Liver (tissue), 3 donors: Measurements from ENCODE around the gene ARHGEF7.

ENCODE experiments used
- EGR1 ChIP-seq, 2 donors: IDR thresholded peaks; 2 replicates each; pipeline ENCODE4 v1.6.1; 2016 to 2018; ENCODE audit warnings: antibody characterized with exemption in 2 of 2, low read depth in 2 of 2
- GABPA ChIP-seq, 2 donors: IDR thresholded peaks in 1 of 2; conservative IDR thresholded peaks in 1 of 2; 2 replicates each; pipeline ENCODE4 v1.6.1; 2016; ENCODE audit warnings: antibody characterized with exemption in 2 of 2, mild to moderate bottlenecking in 1 of 2, moderate library complexity in 1 of 2
- JUND ChIP-seq, 2 donors: IDR thresholded peaks; 2 replicates each; pipeline ENCODE4 v1.6.1; 2016; ENCODE audit warnings: antibody characterized with exemption in 2 of 2
- MAX ChIP-seq: IDR thresholded peaks from 2 replicates; pipeline ENCODE4 v1.6.1; 2016; ENCODE audit warnings: antibody characterized with exemption
- REST ChIP-seq: IDR thresholded peaks from 2 replicates; pipeline ENCODE4 v1.6.1; 2016; ENCODE audit warnings: antibody characterized with exemption, mild to moderate bottlenecking
- TF ChIP-seq, protein P1 (sequence below): fragments of 150-350 bp; IDR thresholded peaks from 2 replicates; pipeline ENCODE4 v1.5.1; 2017; ENCODE audit warnings: improper control_type of control experiment, low read depth, low read length; ENCODE audit not compliant: missing input control
- donor health status: healthy.
- donor health status: healthy.

DNA sequence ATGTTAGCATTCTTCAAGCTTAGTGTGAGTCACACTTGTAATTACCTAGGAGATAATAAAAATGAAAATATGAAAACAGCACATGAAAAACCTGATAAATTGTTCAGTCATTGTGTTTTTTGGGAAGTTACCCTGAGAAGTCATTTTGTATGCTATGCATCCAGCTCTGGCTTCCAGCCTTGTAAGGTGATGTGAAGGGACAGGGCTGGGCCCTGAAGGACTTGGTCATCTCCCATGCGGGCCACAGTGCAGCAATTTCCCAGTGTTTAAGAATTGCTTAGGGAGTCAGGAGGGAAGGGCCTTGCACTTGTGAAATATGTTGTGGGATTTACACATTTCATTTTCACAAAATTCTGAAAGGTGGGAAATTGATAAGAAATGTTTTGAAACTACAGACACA, 41.3 kb downstream of the ARHGEF7 start:
- TF ChIP-seq, protein P1, sequence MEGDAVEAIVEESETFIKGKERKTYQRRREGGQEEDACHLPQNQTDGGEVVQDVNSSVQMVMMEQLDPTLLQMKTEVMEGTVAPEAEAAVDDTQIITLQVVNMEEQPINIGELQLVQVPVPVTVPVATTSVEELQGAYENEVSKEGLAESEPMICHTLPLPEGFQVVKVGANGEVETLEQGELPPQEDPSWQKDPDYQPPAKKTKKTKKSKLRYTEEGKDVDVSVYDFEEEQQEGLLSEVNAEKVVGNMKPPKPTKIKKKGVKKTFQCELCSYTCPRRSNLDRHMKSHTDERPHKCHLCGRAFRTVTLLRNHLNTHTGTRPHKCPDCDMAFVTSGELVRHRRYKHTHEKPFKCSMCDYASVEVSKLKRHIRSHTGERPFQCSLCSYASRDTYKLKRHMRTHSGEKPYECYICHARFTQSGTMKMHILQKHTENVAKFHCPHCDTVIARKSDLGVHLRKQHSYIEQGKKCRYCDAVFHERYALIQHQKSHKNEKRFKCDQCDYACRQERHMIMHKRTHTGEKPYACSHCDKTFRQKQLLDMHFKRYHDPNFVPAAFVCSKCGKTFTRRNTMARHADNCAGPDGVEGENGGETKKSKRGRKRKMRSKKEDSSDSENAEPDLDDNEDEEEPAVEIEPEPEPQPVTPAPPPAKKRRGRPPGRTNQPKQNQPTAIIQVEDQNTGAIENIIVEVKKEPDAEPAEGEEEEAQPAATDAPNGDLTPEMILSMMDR = no peak
- TF ChIP-seq EGR1 (IDR thresholded peaks at IDR 0.05; ENCODE audit: low read depth in 2 of 2) = no peak
- TF ChIP-seq MAX = no peak
- TF ChIP-seq REST = no peak
- TF ChIP-seq JUND (IDR thresholded peaks at IDR 0.05) = no peak
- TF ChIP-seq GABPA (IDR thresholded peaks at IDR 0.05 in 1 of 2, conservative IDR thresholded peaks at IDR 0.05 in 1 of 2) = no peak
